Kidney epithelial cell (primary cell): Measurements from ENCODE around the gene CDADC1. TPM values are rescaled to one million over a fixed set of nuclear protein-coding genes. Genes with fewer than 3 reads are reported as not detected.

Source experiments
- DNase-seq: peaks from one replicate; pipeline ENCODE4 v3.0.0-alpha.2; 2010; ENCODE audit warnings: low read depth
- H3K27me3 ChIP-seq: 2 replicates; pipeline ENCODE4 v1.6.0; 2011; ENCODE audit warnings: low read length; ENCODE audit not compliant: control insufficient read depth, insufficient read depth
- H3K36me3 ChIP-seq: 2 replicates; pipeline ENCODE4 v1.5.1; 2011; ENCODE audit warnings: low read length; ENCODE audit not compliant: control insufficient read depth, insufficient read depth
- H3K4me3 ChIP-seq: 2 replicates; pipeline ENCODE4 v1.5.1; 2011; ENCODE audit warnings: low read depth, mild to moderate bottlenecking, control low read depth, low read length
- CTCF ChIP-seq: IDR thresholded peaks from 2 replicates; pipeline ENCODE4 v1.5.1; 2011; ENCODE audit warnings: mild to moderate bottlenecking, moderate library complexity, low read length, control low read depth, inconsistent platforms; ENCODE audit not compliant: insufficient read depth, poor library complexity, severe bottlenecking
- total RNA-seq: library from RNA; depleted of rRNA; stranded (reverse); fragments of >200 nt; gene quantifications from 2 replicates; pipeline ENCODE4 v1.2.3, GENCODE V29; 2015

The CDADC1 gene
- 4.8 and 7.6 TPM in 2 replicates for total RNA-seq

- Histone ChIP-seq H3K4me3 (peak within 1 kb of the TSS; percentile 100), H3K27me3 (no peaks in the 10 kb centered on the region), H3K36me3 (peaks cover 2% of the 10 kb centered on the region)
- no peak for TF ChIP-seq CTCF
- peak; percentile 76 for DNase-seq
These were observed at the start of gene CDADC1 for GRCh38 chr13:49247643-49248621. Gene CDADC1 (plus strand): TSS chr13:49247925. CDS start chr13:49248038, 113 bp downstream.

- DNase-seq: no peak
- Histone ChIP-seq H3K27me3 (no peaks in the 10 kb centered on the region), H3K4me3 (no peak overlapping the region), H3K36me3 (no peaks in the 10 kb centered on the region)
- TF ChIP-seq CTCF: no peak
These were observed 41.1 kb upstream of the CDADC1 start for GRCh38 chr13:49206641-49207040.

GRCh38 chr13:49208619-49209018, 39.1 kb upstream of the CDADC1 start:
- Histone ChIP-seq H3K27me3 (no peaks in the 10 kb centered on the region), H3K36me3 (no peaks in the 10 kb centered on the region), H3K4me3 (no peak overlapping the region)
- no peak for DNase-seq
- TF ChIP-seq CTCF: no peak

GRCh38 chr13:49210114-49210513, 37.6 kb upstream of the CDADC1 start:
- TF ChIP-seq CTCF: no peak
- DNase-seq: no peak
- no peaks in the 10 kb centered on the region for H3K36me3 ChIP-seq
- H3K4me3 ChIP-seq: no peak overlapping the region
- no peaks in the 10 kb centered on the region for H3K27me3 ChIP-seq

GRCh38 chr13:49210669-49211068, 37.1 kb upstream of the CDADC1 start:
- no peaks in the 10 kb centered on the region for H3K27me3 ChIP-seq
- no peak for DNase-seq
- TF ChIP-seq CTCF: no peak
- H3K4me3 ChIP-seq: no peak overlapping the region
- H3K36me3 ChIP-seq: no peaks in the 10 kb centered on the region

GRCh38 chr13:49213539-49213938, 34.2 kb upstream of the CDADC1 start:
- Histone ChIP-seq H3K27me3 (peaks cover 8% of the 10 kb centered on the region), H3K36me3 (no peaks in the 10 kb centered on the region), H3K4me3 (no peak overlapping the region)
- no peak for TF ChIP-seq CTCF
- DNase-seq: no peak
